ENCODE measurements around the gene PRR3. TPM values are rescaled to one million over a fixed set of nuclear protein-coding genes. Genes with fewer than 3 reads are reported as not detected.
A peak's percentile ranks its signal among the peaks of the same experiment; 100 is the strongest.

The PRR3 gene
- total and polyA plus RNA-seq, 9 of the 15 experiments (the other 6 are each of a cell fraction or from before 2014, with no cell fraction given) = 23.5 to 59.6 (median 28.8) TPM

DNA sequence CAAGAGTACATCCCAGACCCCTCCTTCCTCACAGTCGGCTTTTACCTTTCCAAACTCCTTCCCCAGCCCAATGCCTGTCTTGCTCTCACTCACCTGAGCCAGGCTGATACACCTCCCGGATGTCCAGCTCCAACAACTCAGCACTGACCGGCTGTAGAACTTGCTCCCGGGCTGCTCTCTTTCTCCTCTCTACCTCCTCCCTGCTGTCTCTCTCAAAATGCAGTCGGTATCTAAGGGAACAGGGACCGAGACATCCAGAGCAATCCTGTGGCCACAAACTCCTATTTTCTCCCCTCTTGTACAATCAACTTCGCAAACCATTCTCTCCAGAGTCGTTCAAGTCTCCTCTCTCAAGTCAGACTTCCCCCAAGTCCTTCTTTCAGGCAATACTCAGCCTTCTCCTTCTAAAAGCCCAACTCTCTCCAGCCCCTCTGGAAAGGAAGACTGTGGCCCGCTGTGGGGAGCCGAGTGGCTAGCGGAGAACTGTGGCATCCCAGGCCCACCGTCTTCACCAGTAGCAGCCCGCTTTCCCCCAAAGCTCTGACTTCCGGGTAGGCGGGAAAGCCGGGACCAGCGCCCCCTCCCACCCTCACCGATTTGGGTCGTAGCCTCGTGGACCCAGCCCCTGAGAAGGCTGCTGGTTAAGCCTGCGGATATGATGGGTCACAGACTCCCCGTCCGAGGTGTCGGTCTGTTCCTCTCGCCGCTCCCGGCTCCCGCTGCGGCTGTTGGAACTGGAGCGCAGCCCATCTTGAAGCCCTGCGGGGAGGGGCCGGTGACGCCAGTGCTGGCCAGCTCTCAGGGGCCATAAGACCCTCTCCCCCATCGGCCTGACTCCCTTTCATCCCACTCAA is 1.9 kb upstream of the PRR3 start (continued):
- TF ChIP-seq, protein P1, sequence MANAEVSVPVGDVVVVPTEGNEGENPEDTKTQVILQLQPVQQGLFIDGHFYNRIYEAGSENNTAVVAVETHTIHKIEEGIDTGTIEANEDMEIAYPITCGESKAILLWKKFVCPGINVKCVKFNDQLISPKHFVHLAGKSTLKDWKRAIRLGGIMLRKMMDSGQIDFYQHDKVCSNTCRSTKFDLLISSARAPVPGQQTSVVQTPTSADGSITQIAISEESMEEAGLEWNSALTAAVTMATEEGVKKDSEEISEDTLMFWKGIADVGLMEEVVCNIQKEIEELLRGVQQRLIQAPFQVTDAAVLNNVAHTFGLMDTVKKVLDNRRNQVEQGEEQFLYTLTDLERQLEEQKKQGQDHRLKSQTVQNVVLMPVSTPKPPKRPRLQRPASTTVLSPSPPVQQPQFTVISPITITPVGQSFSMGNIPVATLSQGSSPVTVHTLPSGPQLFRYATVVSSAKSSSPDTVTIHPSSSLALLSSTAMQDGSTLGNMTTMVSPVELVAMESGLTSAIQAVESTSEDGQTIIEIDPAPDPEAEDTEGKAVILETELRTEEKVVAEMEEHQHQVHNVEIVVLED (CRISPR knock-in tag; IDR thresholded peaks at IDR 0.05) = no peak
- TF ChIP-seq, protein P2, sequence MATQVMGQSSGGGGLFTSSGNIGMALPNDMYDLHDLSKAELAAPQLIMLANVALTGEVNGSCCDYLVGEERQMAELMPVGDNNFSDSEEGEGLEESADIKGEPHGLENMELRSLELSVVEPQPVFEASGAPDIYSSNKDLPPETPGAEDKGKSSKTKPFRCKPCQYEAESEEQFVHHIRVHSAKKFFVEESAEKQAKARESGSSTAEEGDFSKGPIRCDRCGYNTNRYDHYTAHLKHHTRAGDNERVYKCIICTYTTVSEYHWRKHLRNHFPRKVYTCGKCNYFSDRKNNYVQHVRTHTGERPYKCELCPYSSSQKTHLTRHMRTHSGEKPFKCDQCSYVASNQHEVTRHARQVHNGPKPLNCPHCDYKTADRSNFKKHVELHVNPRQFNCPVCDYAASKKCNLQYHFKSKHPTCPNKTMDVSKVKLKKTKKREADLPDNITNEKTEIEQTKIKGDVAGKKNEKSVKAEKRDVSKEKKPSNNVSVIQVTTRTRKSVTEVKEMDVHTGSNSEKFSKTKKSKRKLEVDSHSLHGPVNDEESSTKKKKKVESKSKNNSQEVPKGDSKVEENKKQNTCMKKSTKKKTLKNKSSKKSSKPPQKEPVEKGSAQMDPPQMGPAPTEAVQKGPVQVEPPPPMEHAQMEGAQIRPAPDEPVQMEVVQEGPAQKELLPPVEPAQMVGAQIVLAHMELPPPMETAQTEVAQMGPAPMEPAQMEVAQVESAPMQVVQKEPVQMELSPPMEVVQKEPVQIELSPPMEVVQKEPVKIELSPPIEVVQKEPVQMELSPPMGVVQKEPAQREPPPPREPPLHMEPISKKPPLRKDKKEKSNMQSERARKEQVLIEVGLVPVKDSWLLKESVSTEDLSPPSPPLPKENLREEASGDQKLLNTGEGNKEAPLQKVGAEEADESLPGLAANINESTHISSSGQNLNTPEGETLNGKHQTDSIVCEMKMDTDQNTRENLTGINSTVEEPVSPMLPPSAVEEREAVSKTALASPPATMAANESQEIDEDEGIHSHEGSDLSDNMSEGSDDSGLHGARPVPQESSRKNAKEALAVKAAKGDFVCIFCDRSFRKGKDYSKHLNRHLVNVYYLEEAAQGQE (IDR thresholded peaks at IDR 0.05; ENCODE audit: borderline replicate concordance) = 0 out of 2 replicates have a peak, but pooled peaks have one; percentile 4
- TF ChIP-seq, protein P2 (CRISPR knock-in tag; IDR thresholded peaks at IDR 0.05; ENCODE audit: low read depth) = no peak
- TF ChIP-seq, protein P3, sequence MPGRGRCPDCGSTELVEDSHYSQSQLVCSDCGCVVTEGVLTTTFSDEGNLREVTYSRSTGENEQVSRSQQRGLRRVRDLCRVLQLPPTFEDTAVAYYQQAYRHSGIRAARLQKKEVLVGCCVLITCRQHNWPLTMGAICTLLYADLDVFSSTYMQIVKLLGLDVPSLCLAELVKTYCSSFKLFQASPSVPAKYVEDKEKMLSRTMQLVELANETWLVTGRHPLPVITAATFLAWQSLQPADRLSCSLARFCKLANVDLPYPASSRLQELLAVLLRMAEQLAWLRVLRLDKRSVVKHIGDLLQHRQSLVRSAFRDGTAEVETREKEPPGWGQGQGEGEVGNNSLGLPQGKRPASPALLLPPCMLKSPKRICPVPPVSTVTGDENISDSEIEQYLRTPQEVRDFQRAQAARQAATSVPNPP (IDR thresholded peaks at IDR 0.05; ENCODE audit: borderline replicate concordance, insufficient read depth, insufficient read length) = no peak
- TF ChIP-seq ETV6 (IDR thresholded peaks at IDR 0.05; ENCODE audit: borderline replicate concordance in 1 of 2, low read depth in 2 of 2, low read length in 1 of 2) = no peak
- TF ChIP-seq ETV6 (CRISPR knock-in tag; IDR thresholded peaks at IDR 0.05; ENCODE audit: borderline replicate concordance) = no peak
- no peak for TF ChIP-seq ZNF175 (CRISPR knock-in tag; IDR thresholded peaks at IDR 0.05; ENCODE audit: low read depth)
- TF ChIP-seq ZNF561 (CRISPR knock-in tag; conservative IDR thresholded peaks at IDR 0.05) = no peak
- no peak for TF ChIP-seq RFX5 (IDR thresholded peaks at IDR 0.05; ENCODE audit: low read depth, low read length)
- TF ChIP-seq CEBPZ (IDR thresholded peaks at IDR 0.05; ENCODE audit: borderline replicate concordance, low read depth, low read length) = no peak
- TF ChIP-seq NR2C2 (CRISPR knock-in tag; IDR thresholded peaks at IDR 0.05) = 0 out of 2 replicates have a peak, but pooled peaks have one; percentile 48
- TF ChIP-seq NR2C2 (tag; IDR thresholded peaks at IDR 0.05) = no peak
